ENCODE results near the gene CLTCL1.

The CLTCL1 gene

GRCh38 chr22:19139001-19139356 lies 152.5 kb downstream of the CLTCL1 start:
- Histone ChIP-seq H3K36me3 (ENCODE audit: insufficient read depth, insufficient read length, low read length) (peaks cover 82% of the 10 kb centered on the region), H3K4me3 (ENCODE audit: insufficient read length, low read depth) (no peak overlapping the region), H3K9ac (ENCODE audit: insufficient read length, low read depth) (no peak overlapping the region), H3K4me1 (ENCODE audit: insufficient read depth, insufficient read length) (peaks cover 3% of the 10 kb centered on the region), H3K9me3 (ENCODE audit: insufficient read depth, low read length) (no peaks in the 10 kb centered on the region), H3K27me3 (ENCODE audit: insufficient read depth, insufficient read length) (no peaks in the 10 kb centered on the region)
- TF ChIP-seq SUZ12 (IDR thresholded peaks at IDR 0.05; ENCODE audit: extremely low read depth, insufficient read depth, insufficient read length) (no peak), YY1 (IDR thresholded peaks at IDR 0.05; ENCODE audit: insufficient read depth, insufficient read length) (no peak), ZNF274 (IDR thresholded peaks at IDR 0.05; ENCODE audit: low read depth, low read length) (no peak)
- DNase-seq (ENCODE audit: low read depth, low spot score) = no peak

- no peak for TF ChIP-seq ZNF274 (IDR thresholded peaks at IDR 0.05; ENCODE audit: low read depth, low read length)
- TF ChIP-seq SUZ12 (IDR thresholded peaks at IDR 0.05; ENCODE audit: extremely low read depth, insufficient read depth, insufficient read length) = no peak
- TF ChIP-seq YY1 (IDR thresholded peaks at IDR 0.05; ENCODE audit: insufficient read depth, insufficient read length) = no peak
- H3K9me3 ChIP-seq (ENCODE audit: insufficient read depth, low read length) = no peaks in the 10 kb centered on the region
- H3K4me3 ChIP-seq (ENCODE audit: insufficient read length, low read depth) = no peak overlapping the region
- H3K4me1 ChIP-seq (ENCODE audit: insufficient read depth, insufficient read length) = peaks cover 3% of the 10 kb centered on the region
- no peaks in the 10 kb centered on the region for H3K27me3 ChIP-seq (ENCODE audit: insufficient read depth, insufficient read length)
- H3K9ac ChIP-seq (ENCODE audit: insufficient read length, low read depth) = no peak overlapping the region
- DNase-seq (ENCODE audit: low read depth, low spot score) = no peak
- peaks cover 88% of the 10 kb centered on the region for H3K36me3 ChIP-seq (ENCODE audit: insufficient read depth, insufficient read length, low read length)
Observed at GRCh38 chr22:19138217-19139000, 153.1 kb downstream of the CLTCL1 start.

GRCh38 chr22:19137384-19138216 lies 153.9 kb downstream of the CLTCL1 start:
- Histone ChIP-seq H3K9me3 (ENCODE audit: insufficient read depth, low read length) (no peaks in the 10 kb centered on the region), H3K9ac (ENCODE audit: insufficient read length, low read depth) (no peak overlapping the region), H3K4me3 (ENCODE audit: insufficient read length, low read depth) (no peak overlapping the region), H3K36me3 (ENCODE audit: insufficient read depth, insufficient read length, low read length) (peaks cover 91% of the 10 kb centered on the region), H3K27me3 (ENCODE audit: insufficient read depth, insufficient read length) (no peaks in the 10 kb centered on the region), H3K4me1 (ENCODE audit: insufficient read depth, insufficient read length) (no peaks in the 10 kb centered on the region)
- DNase-seq (ENCODE audit: low read depth, low spot score) = no peak
- no peak for TF ChIP-seq SUZ12 (IDR thresholded peaks at IDR 0.05; ENCODE audit: extremely low read depth, insufficient read depth, insufficient read length)
- TF ChIP-seq YY1 (IDR thresholded peaks at IDR 0.05; ENCODE audit: insufficient read depth, insufficient read length) = no peak
- TF ChIP-seq ZNF274 (IDR thresholded peaks at IDR 0.05; ENCODE audit: low read depth, low read length) = no peak

- no peak overlapping the region for H3K4me3 ChIP-seq (ENCODE audit: insufficient read length, low read depth)
- TF ChIP-seq SUZ12 (IDR thresholded peaks at IDR 0.05; ENCODE audit: extremely low read depth, insufficient read depth, insufficient read length) (no peak), ZNF274 (IDR thresholded peaks at IDR 0.05; ENCODE audit: low read depth, low read length) (no peak), YY1 (IDR thresholded peaks at IDR 0.05; ENCODE audit: insufficient read depth, insufficient read length) (no peak)
- no peaks in the 10 kb centered on the region for H3K4me1 ChIP-seq (ENCODE audit: insufficient read depth, insufficient read length)
- H3K36me3 ChIP-seq (ENCODE audit: insufficient read depth, insufficient read length, low read length) = peaks cover 90% of the 10 kb centered on the region
- no peak for DNase-seq (ENCODE audit: low read depth, low spot score)
- no peak overlapping the region for H3K9ac ChIP-seq (ENCODE audit: insufficient read length, low read depth)
- no peaks in the 10 kb centered on the region for H3K9me3 ChIP-seq (ENCODE audit: insufficient read depth, low read length)
- no peaks in the 10 kb centered on the region for H3K27me3 ChIP-seq (ENCODE audit: insufficient read depth, insufficient read length)
Observed at GRCh38 chr22:19136915-19137314, 154.6 kb downstream of the CLTCL1 start.

GRCh38 chr22:19134874-19135273 lies 156.6 kb downstream of the CLTCL1 start:
- Histone ChIP-seq H3K36me3 (ENCODE audit: insufficient read depth, insufficient read length, low read length) (peaks cover 86% of the 10 kb centered on the region), H3K4me1 (ENCODE audit: insufficient read depth, insufficient read length) (no peaks in the 10 kb centered on the region), H3K4me3 (ENCODE audit: insufficient read length, low read depth) (no peak overlapping the region), H3K9ac (ENCODE audit: insufficient read length, low read depth) (no peak overlapping the region), H3K27me3 (ENCODE audit: insufficient read depth, insufficient read length) (no peaks in the 10 kb centered on the region), H3K9me3 (ENCODE audit: insufficient read depth, low read length) (no peaks in the 10 kb centered on the region)
- no peak for TF ChIP-seq SUZ12 (IDR thresholded peaks at IDR 0.05; ENCODE audit: extremely low read depth, insufficient read depth, insufficient read length)
- TF ChIP-seq ZNF274 (IDR thresholded peaks at IDR 0.05; ENCODE audit: low read depth, low read length) = no peak
- no peak for TF ChIP-seq YY1 (IDR thresholded peaks at IDR 0.05; ENCODE audit: insufficient read depth, insufficient read length)
- no peak for DNase-seq (ENCODE audit: low read depth, low spot score)

- no peaks in the 10 kb centered on the region for H3K4me1 ChIP-seq (ENCODE audit: insufficient read depth, insufficient read length)
- no peak overlapping the region for H3K4me3 ChIP-seq (ENCODE audit: insufficient read length, low read depth)
- no peaks in the 10 kb centered on the region for H3K9me3 ChIP-seq (ENCODE audit: insufficient read depth, low read length)
- no peak for DNase-seq (ENCODE audit: low read depth, low spot score)
- H3K9ac ChIP-seq (ENCODE audit: insufficient read length, low read depth) = no peak overlapping the region
- H3K36me3 ChIP-seq (ENCODE audit: insufficient read depth, insufficient read length, low read length) = peaks cover 80% of the 10 kb centered on the region
- no peaks in the 10 kb centered on the region for H3K27me3 ChIP-seq (ENCODE audit: insufficient read depth, insufficient read length)
- TF ChIP-seq ZNF274 (IDR thresholded peaks at IDR 0.05; ENCODE audit: low read depth, low read length) = no peak
- no peak for TF ChIP-seq SUZ12 (IDR thresholded peaks at IDR 0.05; ENCODE audit: extremely low read depth, insufficient read depth, insufficient read length)
- no peak for TF ChIP-seq YY1 (IDR thresholded peaks at IDR 0.05; ENCODE audit: insufficient read depth, insufficient read length)
Observed at GRCh38 chr22:19134176-19134831, 157.2 kb downstream of the CLTCL1 start.

- Histone ChIP-seq H3K27me3 (ENCODE audit: insufficient read depth, insufficient read length) (no peaks in the 10 kb centered on the region), H3K9me3 (ENCODE audit: insufficient read depth, low read length) (no peaks in the 10 kb centered on the region), H3K4me1 (ENCODE audit: insufficient read depth, insufficient read length) (no peaks in the 10 kb centered on the region), H3K4me3 (ENCODE audit: insufficient read length, low read depth) (no peak overlapping the region), H3K9ac (ENCODE audit: insufficient read length, low read depth) (no peak overlapping the region), H3K36me3 (ENCODE audit: insufficient read depth, insufficient read length, low read length) (peaks cover 73% of the 10 kb centered on the region)
- TF ChIP-seq YY1 (IDR thresholded peaks at IDR 0.05; ENCODE audit: insufficient read depth, insufficient read length) (no peak), SUZ12 (IDR thresholded peaks at IDR 0.05; ENCODE audit: extremely low read depth, insufficient read depth, insufficient read length) (no peak), ZNF274 (IDR thresholded peaks at IDR 0.05; ENCODE audit: low read depth, low read length) (no peak)
- DNase-seq (ENCODE audit: low read depth, low spot score) = no peak
Observed at GRCh38 chr22:19133561-19133960, 158.0 kb downstream of the CLTCL1 start.
